Panc1 (cell line): ENCODE data around the gene SORCS1. TPM values are rescaled to one million over a fixed set of nuclear protein-coding genes. Genes with fewer than 3 reads are reported as not detected.

ENCODE experiments used
- ATAC-seq: fragments of 200-7000 bp; cut with Tn5 transposase; 2 replicates; pipeline ENCODE4 v1.9.1; 2020; ENCODE audit warnings: mild to moderate bottlenecking, moderate library complexity
- BruUV-seq: library from RNA; stranded (reverse); fragments of 400-500 nt; replicated peaks from 2 replicates; lab custom pipeline; 2021; lab: Mats Ljungman, UMichigan
- CTCF ChIA-PET: fragments of 300-600 bp; sonication (Branson Sonifier 250); formaldehyde crosslinking; loops from one replicate; lab custom pipeline; 2022; ENCODE audit warnings: antibody characterized with exemption; lab: Charles Lee
- POLR2A ChIA-PET: fragments of 300-600 bp; sonication (Branson Sonifier 250); formaldehyde crosslinking; loops from one replicate; lab custom pipeline; 2022; ENCODE audit warnings: antibody characterized with exemption; lab: Charles Lee
- DNase-seq: peaks from one replicate; pipeline ENCODE4 v3.0.0-alpha.2; 2010; ENCODE audit warnings: low read depth, low spot score
- H3K27ac ChIP-seq: 2 replicates; pipeline ENCODE4 v1.5.1; 2011; ENCODE audit warnings: mild to moderate bottlenecking, low read length, inconsistent platforms
- H3K27me3 ChIP-seq: fragments of 200-500 bp; sonication (Bioruptor generic); 2 replicates; pipeline ENCODE4 v1.6.0; 2014; ENCODE audit warnings: low read length, inconsistent platforms; ENCODE audit not compliant: control insufficient read depth, insufficient read depth
- H3K36me3 ChIP-seq: fragments of 200-500 bp; sonication (Bioruptor generic); 2 replicates; pipeline ENCODE4 v1.5.1; 2014; ENCODE audit warnings: inconsistent platforms, mild to moderate bottlenecking, low read length, moderate library complexity; ENCODE audit not compliant: control insufficient read depth, insufficient read depth
- H3K4me1 ChIP-seq: 2 replicates; pipeline ENCODE4 v1.5.1; 2011; ENCODE audit warnings: inconsistent platforms, mild to moderate bottlenecking, low read length, moderate library complexity; ENCODE audit not compliant: control insufficient read depth, insufficient read depth
- H3K4me3 ChIP-seq, 2 experiments: 2 replicates each; pipeline ENCODE4 v1.5.1; 2011 to 2012; ENCODE audit warnings: low read depth in 2 of 2, low read length in 2 of 2, mild to moderate bottlenecking in 2 of 2, inconsistent platforms in 1 of 2, moderate library complexity in 1 of 2
- H3K9me3 ChIP-seq: fragments of 200-500 bp; sonication (Bioruptor generic); 2 replicates; pipeline ENCODE4 v1.5.1; 2014; ENCODE audit warnings: low read depth, mild to moderate bottlenecking, inconsistent platforms, low read length, moderate library complexity; ENCODE audit not compliant: control insufficient read depth, insufficient read depth
- CTCF ChIP-seq: fragments of 450-650 bp; IDR thresholded peaks from 2 replicates; pipeline ENCODE4 v1.5.1; 2017; ENCODE audit warnings: mild to moderate bottlenecking
- POLR2AphosphoS5 ChIP-seq: IDR thresholded peaks from 2 replicates; pipeline ENCODE4 v1.6.1; 2012; ENCODE audit warnings: mild to moderate bottlenecking, low read depth, low read length, moderate library complexity
- REST ChIP-seq, 2 experiments: IDR thresholded peaks; 2 replicates each; pipeline ENCODE4 v1.6.1; 2011 to 2012; ENCODE audit warnings: low read depth in 2 of 2, control low read depth in 1 of 2, low read length in 1 of 2, mild to moderate bottlenecking in 1 of 2, moderate library complexity in 1 of 2; ENCODE audit not compliant: insufficient read depth in 1 of 2
- SIN3A ChIP-seq: IDR thresholded peaks from 2 replicates; pipeline ENCODE4 v1.6.1; 2012; ENCODE audit warnings: low read depth, mild to moderate bottlenecking, low read length, moderate library complexity, borderline replicate concordance; ENCODE audit not compliant: insufficient read depth
- TCF7L2 ChIP-seq: IDR thresholded peaks from 2 replicates; pipeline ENCODE4 v1.6.1; 2011; ENCODE audit warnings: mild to moderate bottlenecking, low read depth, low read length, inconsistent platforms
- in situ Hi-C: cut with HindIII; loops from 2 replicates; pipeline ENCODE4 v1.10.0; 2016; ENCODE audit warnings: low sequenced_read_pairs, low pct_unique_long_range_greater_than_20kb
- intact Hi-C: fragments of 100-400 bp; cut with micrococcal nuclease; formaldehyde crosslinking; loops from one replicate; pipeline ENCODE4 v1.10.0; 2022; ENCODE audit not compliant: unreplicated experiment
- total RNA-seq: library from RNA; stranded (reverse); gene quantifications from one replicate; pipeline ENCODE4 v1.2.1, GENCODE V29; 2021; ENCODE audit not compliant: unreplicated experiment

The SORCS1 gene
- total RNA-seq, 1 experiment from 2014 or later, result not detected

DNA sequence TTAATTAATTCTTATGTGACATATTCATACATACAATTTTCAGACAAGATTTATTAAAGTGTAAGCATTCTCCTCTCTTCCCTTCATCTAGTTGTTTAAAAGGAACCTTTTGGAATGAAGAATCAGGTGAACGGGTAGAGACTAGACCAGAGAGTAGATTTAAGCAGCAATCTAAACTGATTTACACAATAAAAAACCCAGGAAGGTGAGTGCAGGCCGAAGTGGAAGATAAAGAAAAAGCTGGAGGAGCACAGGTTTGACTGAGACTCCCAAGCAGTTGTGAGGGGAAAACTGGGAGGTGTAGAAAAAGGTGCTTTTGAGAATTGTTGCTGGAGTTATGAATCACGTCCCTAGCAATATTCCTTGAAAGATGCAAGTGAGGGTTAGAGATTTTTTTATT, 601.1 kb downstream of the SORCS1 start:
- no peaks in the 10 kb centered on the region for H3K4me1 ChIP-seq
- intact Hi-C loops, result no loop called here
- ATAC-seq (no peak), DNase-seq (no peak)
- no peaks in the 10 kb centered on the region for H3K36me3 ChIP-seq
- H3K9me3 ChIP-seq, result no peaks in the 10 kb centered on the region
- ChIA-PET POLR2A (no interaction called here), CTCF (no interaction called here)
- TF ChIP-seq POLR2AphosphoS5, result no peak
- no peak for TF ChIP-seq SIN3A
- TF ChIP-seq TCF7L2, result no peak
- no peak for TF ChIP-seq REST (IDR thresholded peaks at IDR 0.05; ENCODE audit: insufficient read depth in 1 of 2, low read depth in 2 of 2, low read length in 1 of 2)
- TF ChIP-seq CTCF, result no peak
- no peaks in the 10 kb centered on the region for H3K27me3 ChIP-seq
- H3K27ac ChIP-seq, result no peak overlapping the region
- H3K4me3 ChIP-seq, result no peak overlapping the region
- in situ Hi-C loops, result no loop called here
- BruUV-seq, result no TSS peak

DNA sequence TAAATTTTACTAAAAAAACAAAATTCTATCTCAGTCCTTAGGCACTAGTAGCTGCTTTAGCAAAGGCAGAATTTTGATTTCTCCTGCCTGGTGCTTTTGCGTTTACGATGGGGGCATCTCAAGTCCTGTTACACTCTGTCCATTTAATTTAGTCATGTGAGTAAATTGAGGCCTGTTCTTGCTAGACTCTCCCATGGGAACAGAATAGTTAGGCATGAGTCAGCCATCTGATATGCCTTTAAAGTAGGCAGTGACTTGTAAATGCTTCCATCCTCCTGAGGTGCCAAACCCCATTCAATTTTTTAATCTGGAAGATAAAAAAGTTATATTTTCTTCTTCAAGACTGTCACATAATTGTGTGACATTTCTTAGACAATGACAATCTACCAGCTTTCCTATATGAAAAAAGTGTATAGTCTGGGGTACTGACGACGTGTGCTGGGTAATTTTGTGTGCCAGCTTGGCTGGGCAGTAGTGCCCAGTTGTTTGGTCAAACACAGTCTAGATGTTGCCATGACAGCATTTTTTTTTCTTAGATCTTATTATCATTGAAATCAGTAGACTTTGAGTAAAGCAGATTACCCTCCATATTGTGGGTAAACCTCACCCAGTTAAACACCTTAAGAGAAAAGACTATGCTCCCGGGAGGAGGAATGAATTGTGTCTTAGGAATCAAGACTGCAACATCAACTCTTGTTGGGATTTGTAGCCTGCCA, 603.4 kb downstream of the SORCS1 start:
- Histone ChIP-seq H3K27me3 (no peaks in the 10 kb centered on the region), H3K9me3 (no peaks in the 10 kb centered on the region), H3K4me1 (no peaks in the 10 kb centered on the region), H3K36me3 (no peaks in the 10 kb centered on the region), H3K4me3 (no peak overlapping the region), H3K27ac (no peak overlapping the region)
- no TSS peak for BruUV-seq
- intact Hi-C loops, result no loop called here
- TF ChIP-seq POLR2AphosphoS5 (no peak), REST (IDR thresholded peaks at IDR 0.05; ENCODE audit: insufficient read depth in 1 of 2, low read depth in 2 of 2, low read length in 1 of 2) (no peak), TCF7L2 (no peak)
- DNase-seq (no peak), ATAC-seq (no peak)
- ChIA-PET CTCF (no interaction called here), POLR2A (no interaction called here)
- in situ Hi-C loops, result no loop called here
